Measurements from ENCODE around the gene ZNF420. TPM values are rescaled to one million over a fixed set of nuclear protein-coding genes. Genes with fewer than 3 reads are reported as not detected.
"Not testable (repeated sequence)": the region's sequence is repeated elsewhere in the genome, so short reads cannot be mapped to it uniquely, and the experiment has no call there.

Gene ZNF420
- total RNA-seq, 1 donor from 2014 or later = 7.1 TPM

- DNase-seq (ENCODE audit: low read depth) = no peak
- no peaks in the 10 kb centered on the region for H3K27me3 ChIP-seq (ENCODE audit: control insufficient read depth, insufficient read depth, low read length)
- H3K36me3 ChIP-seq (ENCODE audit: control insufficient read depth, insufficient read depth, low read length) = no peaks in the 10 kb centered on the region
- H3K4me3 ChIP-seq (ENCODE audit: low read depth, low read length) = no peak overlapping the region
- TF ChIP-seq, protein P1, sequence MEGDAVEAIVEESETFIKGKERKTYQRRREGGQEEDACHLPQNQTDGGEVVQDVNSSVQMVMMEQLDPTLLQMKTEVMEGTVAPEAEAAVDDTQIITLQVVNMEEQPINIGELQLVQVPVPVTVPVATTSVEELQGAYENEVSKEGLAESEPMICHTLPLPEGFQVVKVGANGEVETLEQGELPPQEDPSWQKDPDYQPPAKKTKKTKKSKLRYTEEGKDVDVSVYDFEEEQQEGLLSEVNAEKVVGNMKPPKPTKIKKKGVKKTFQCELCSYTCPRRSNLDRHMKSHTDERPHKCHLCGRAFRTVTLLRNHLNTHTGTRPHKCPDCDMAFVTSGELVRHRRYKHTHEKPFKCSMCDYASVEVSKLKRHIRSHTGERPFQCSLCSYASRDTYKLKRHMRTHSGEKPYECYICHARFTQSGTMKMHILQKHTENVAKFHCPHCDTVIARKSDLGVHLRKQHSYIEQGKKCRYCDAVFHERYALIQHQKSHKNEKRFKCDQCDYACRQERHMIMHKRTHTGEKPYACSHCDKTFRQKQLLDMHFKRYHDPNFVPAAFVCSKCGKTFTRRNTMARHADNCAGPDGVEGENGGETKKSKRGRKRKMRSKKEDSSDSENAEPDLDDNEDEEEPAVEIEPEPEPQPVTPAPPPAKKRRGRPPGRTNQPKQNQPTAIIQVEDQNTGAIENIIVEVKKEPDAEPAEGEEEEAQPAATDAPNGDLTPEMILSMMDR (IDR thresholded peaks at IDR 0.05; ENCODE audit: insufficient read depth, low read length, severe bottlenecking) = no peak
- FAIRE-seq = no peak
Observed at GRCh38 chr19:37114001-37114400, 35.8 kb downstream of the ZNF420 start.

DNA sequence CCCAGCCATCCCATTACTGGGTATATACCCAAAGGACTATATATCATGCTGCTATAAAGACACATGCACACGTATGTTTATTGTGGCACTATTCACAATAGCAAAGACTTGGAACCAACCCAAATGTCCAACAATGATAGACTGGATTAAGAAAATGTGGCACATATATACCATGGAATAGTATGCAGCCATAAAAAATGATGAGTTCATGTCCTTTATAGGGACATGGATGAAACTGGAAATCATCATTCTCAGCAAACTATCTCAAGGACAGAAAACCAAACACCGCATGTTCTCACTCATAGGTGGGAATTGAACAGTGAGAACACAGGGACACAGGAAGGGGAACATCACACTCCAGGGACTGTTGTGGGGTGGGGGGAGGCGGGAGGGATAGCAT, 43.9 kb downstream of the ZNF420 start:
- not testable (repeated sequence) for FAIRE-seq; H3K27me3 ChIP-seq (ENCODE audit: control insufficient read depth, insufficient read depth, low read length); H3K36me3 ChIP-seq (ENCODE audit: control insufficient read depth, insufficient read depth, low read length); DNase-seq (ENCODE audit: low read depth); H3K4me3 ChIP-seq (ENCODE audit: low read depth, low read length)

DNA sequence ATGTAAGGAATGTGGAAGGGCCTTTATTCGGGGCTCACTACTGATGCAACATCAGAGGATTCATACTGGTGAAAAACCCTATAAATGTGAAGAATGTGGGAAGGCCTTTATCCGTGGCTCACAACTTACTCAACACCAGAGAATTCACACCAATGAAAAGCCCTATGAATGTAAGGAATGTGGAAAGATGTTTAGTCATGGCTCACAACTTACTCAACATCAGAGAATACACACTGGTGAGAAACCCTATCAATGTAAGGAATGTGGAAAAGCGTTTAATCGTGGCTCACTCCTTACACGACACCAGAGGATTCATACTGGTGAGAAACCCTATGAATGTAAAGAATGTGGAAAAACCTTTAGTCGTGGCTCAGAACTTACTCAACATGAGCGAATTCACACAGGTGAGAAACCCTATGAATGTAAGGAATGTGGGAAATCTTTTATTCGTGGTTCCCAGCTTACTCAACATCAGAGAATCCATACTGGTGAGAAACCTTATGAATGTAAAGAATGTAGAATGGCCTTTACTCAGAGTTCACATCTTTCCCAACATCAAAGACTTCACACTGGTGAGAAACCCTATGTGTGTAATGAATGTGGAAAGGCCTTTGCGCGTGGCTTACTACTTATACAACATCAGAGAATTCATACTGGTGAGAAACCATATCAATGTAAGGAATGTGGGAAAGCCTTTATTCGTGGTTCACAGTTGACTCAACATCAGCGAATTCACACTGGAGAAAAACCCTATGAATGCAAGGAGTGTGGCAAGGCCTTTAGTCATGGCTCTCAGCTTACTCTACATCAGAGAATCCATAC, 50.0 kb downstream of the ZNF420 start:
- FAIRE-seq = no peak
- no peak overlapping the region for H3K4me3 ChIP-seq (ENCODE audit: low read depth, low read length)
- H3K27me3 ChIP-seq (ENCODE audit: control insufficient read depth, insufficient read depth, low read length) = no peaks in the 10 kb centered on the region
- no peaks in the 10 kb centered on the region for H3K36me3 ChIP-seq (ENCODE audit: control insufficient read depth, insufficient read depth, low read length)
- DNase-seq (ENCODE audit: low read depth) = no peak
- TF ChIP-seq, protein P1 (IDR thresholded peaks at IDR 0.05; ENCODE audit: insufficient read depth, low read length, severe bottlenecking) = no peak

GRCh38 chr19:37128821-37129177, 50.6 kb downstream of the ZNF420 start:
- no peak for DNase-seq (ENCODE audit: low read depth)
- no peak for FAIRE-seq

GRCh38 chr19:37136111-37136510, 57.9 kb downstream of the ZNF420 start:
- TF ChIP-seq, protein P1 (IDR thresholded peaks at IDR 0.05; ENCODE audit: insufficient read depth, low read length, severe bottlenecking) = no peak
- Histone ChIP-seq H3K36me3 (ENCODE audit: control insufficient read depth, insufficient read depth, low read length) (no peaks in the 10 kb centered on the region), H3K4me3 (ENCODE audit: low read depth, low read length) (no peak overlapping the region), H3K27me3 (ENCODE audit: control insufficient read depth, insufficient read depth, low read length) (no peaks in the 10 kb centered on the region)
- DNase-seq (ENCODE audit: low read depth) (no peak), FAIRE-seq (no peak)

More at GRCh38 chr19:37128821-37129177, 50.6 kb downstream of the ZNF420 start:
- no peaks in the 10 kb centered on the region for H3K27me3 ChIP-seq (ENCODE audit: control insufficient read depth, insufficient read depth, low read length)
- TF ChIP-seq, protein P1 (IDR thresholded peaks at IDR 0.05; ENCODE audit: insufficient read depth, low read length, severe bottlenecking) = no peak
- H3K4me3 ChIP-seq (ENCODE audit: low read depth, low read length) = no peak overlapping the region
- no peaks in the 10 kb centered on the region for H3K36me3 ChIP-seq (ENCODE audit: control insufficient read depth, insufficient read depth, low read length)

DNA sequence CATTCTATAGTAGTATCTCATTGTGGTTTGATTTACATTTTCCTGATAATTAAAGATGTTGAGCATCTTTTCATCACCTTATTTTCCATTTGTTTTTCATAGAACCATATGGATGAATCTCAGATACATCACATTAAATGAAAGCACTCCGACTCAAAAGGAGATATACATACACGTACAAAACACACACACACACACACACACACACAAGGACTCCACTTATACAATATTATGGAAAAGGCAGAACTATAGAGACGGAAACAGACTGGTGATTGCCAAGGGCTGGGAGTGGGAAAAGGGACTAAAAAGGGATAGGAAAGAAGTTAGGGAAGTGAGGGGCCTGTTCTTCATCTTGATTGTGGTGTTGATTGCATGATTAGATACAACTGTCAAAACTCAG, 70.0 kb downstream of the ZNF420 start:
- DNase-seq (ENCODE audit: low read depth) (no peak), FAIRE-seq (no peak)
- no peak overlapping the region for H3K4me3 ChIP-seq (ENCODE audit: low read depth, low read length)
- TF ChIP-seq, protein P1 (IDR thresholded peaks at IDR 0.05; ENCODE audit: insufficient read depth, low read length, severe bottlenecking) = no peak
- H3K27me3 ChIP-seq (ENCODE audit: control insufficient read depth, insufficient read depth, low read length) = no peaks in the 10 kb centered on the region
- no peaks in the 10 kb centered on the region for H3K36me3 ChIP-seq (ENCODE audit: control insufficient read depth, insufficient read depth, low read length)

All from bronchial epithelial cell (primary cell).